GM18951 (cell line): Measurements from ENCODE around the gene IL4I1.

ENCODE experiments used
- POLR2A ChIP-seq: IDR thresholded peaks from 4 replicates; pipeline ENCODE4 v1.6.1; 2011; ENCODE audit warnings: mild to moderate bottlenecking; ENCODE audit not compliant: insufficient read length, insufficient read depth; ENCODE audit errors: extremely low read depth
- in situ Hi-C: fragments of 300-500 bp; cut with MboI; formaldehyde crosslinking; loops from one replicate; pipeline ENCODE4 v1.12.0; 2022; ENCODE audit warnings: low sequenced_read_pairs, mixed read lengths, inconsistent platforms; ENCODE audit not compliant: unreplicated experiment

IL4I1 gene

GRCh38 chr19:49847731-49848696 lies 48.7 kb downstream of the IL4I1 start:
- no peak for TF ChIP-seq POLR2A
- in situ Hi-C loops, result no loop called here

- TF ChIP-seq POLR2A, result no peak
- in situ Hi-C loops, result no loop called here
Observed at GRCh38 chr19:49846408-49846807, 50.3 kb downstream of the IL4I1 start.

GRCh38 chr19:49845414-49845813 lies 51.3 kb downstream of the IL4I1 start:
- in situ Hi-C loops, result no loop called here
- TF ChIP-seq POLR2A, result no peak

GRCh38 chr19:49844138-49845095 lies 52.3 kb downstream of the IL4I1 start:
- in situ Hi-C loops, result no loop called here
- TF ChIP-seq POLR2A, result no peak

GRCh38 chr19:49843265-49843664 lies 53.4 kb downstream of the IL4I1 start:
- no peak for TF ChIP-seq POLR2A
- in situ Hi-C loops, result no loop called here

GRCh38 chr19:49840736-49841249 lies 55.9 kb downstream of the IL4I1 start:
- in situ Hi-C loops, result no loop called here
- no peak for TF ChIP-seq POLR2A

GRCh38 chr19:49840321-49840720 lies 56.4 kb downstream of the IL4I1 start:
- TF ChIP-seq POLR2A, result no peak
- in situ Hi-C loops, result no loop called here

- in situ Hi-C loops, result no loop called here
Observed at GRCh38 chr19:49839713-49840112, 57.0 kb downstream of the IL4I1 start.

More at GRCh38 chr19:49839713-49840112, 57.0 kb downstream of the IL4I1 start:
- TF ChIP-seq POLR2A, result no peak
